DND-41 (cell line): Measurements from ENCODE around the gene KLF4.

Source experiments
- ATAC-seq: fragments of 200-7000 bp; cut with Tn5 transposase; 3 replicates; pipeline ENCODE4 v1.9.1; 2021; ENCODE audit warnings: low read depth; ENCODE audit not compliant: insufficient read depth
- DNase-seq: peaks from one replicate; pipeline ENCODE4 v3.0.0-alpha.2; 2020
- H2AFZ ChIP-seq: 2 replicates; pipeline ENCODE4 v1.6.0; 2012; ENCODE audit warnings: low read depth, low read length
- H3K27ac ChIP-seq: 2 replicates; pipeline ENCODE4 v1.5.1; 2012; ENCODE audit warnings: low read length, inconsistent platforms
- H3K27me3 ChIP-seq: fragments of 200-600 bp; sonication (generic); 2 replicates; pipeline ENCODE4 v1.6.0; 2012; ENCODE audit warnings: low read length, mild to moderate bottlenecking, inconsistent platforms; ENCODE audit not compliant: insufficient read depth, poor library complexity
- H3K36me3 ChIP-seq: 2 replicates; pipeline ENCODE4 v1.5.1; 2012; ENCODE audit warnings: low read length, inconsistent platforms; ENCODE audit not compliant: insufficient read depth
- H3K4me1 ChIP-seq: 2 replicates; pipeline ENCODE4 v1.5.1; 2012; ENCODE audit warnings: mild to moderate bottlenecking, low read length; ENCODE audit not compliant: insufficient read depth
- H3K4me2 ChIP-seq: 2 replicates; pipeline ENCODE4 v1.6.0; 2012; ENCODE audit warnings: mild to moderate bottlenecking, moderate library complexity, low read length, inconsistent platforms; ENCODE audit not compliant: insufficient read depth
- H3K4me3 ChIP-seq, 2 experiments: fragments of 200-600 bp in 1 of 2; shearing (Covaris generic) in 1 of 2; 2 replicates each; pipeline ENCODE4 v1.5.1; 2012 to 2016; ENCODE audit warnings: inconsistent platforms in 2 of 2, low read length in 2 of 2, mild to moderate bottlenecking in 2 of 2, low read depth in 1 of 2, moderate library complexity in 1 of 2
- H3K79me2 ChIP-seq: 2 replicates; pipeline ENCODE4 v1.6.0; 2012; ENCODE audit warnings: low read length, inconsistent platforms; ENCODE audit not compliant: insufficient read depth
- H3K9ac ChIP-seq: 2 replicates; pipeline ENCODE4 v1.6.0; 2012; ENCODE audit warnings: low read depth, mild to moderate bottlenecking, inconsistent platforms, low read length, moderate library complexity
- H3K9me3 ChIP-seq: 2 replicates; pipeline ENCODE4 v1.5.1; 2012; ENCODE audit warnings: low read length, moderate library complexity, mild to moderate bottlenecking, inconsistent platforms; ENCODE audit not compliant: insufficient read depth, severe bottlenecking
- H4K20me1 ChIP-seq: 2 replicates; pipeline ENCODE4 v1.6.0; 2012; ENCODE audit warnings: low read length; ENCODE audit not compliant: insufficient read depth
- EZH2 ChIP-seq: IDR thresholded peaks from 3 replicates; pipeline ENCODE4 v1.6.1; 2012; ENCODE audit warnings: borderline replicate concordance, low read depth, mild to moderate bottlenecking, moderate library complexity, low read length, inconsistent platforms; ENCODE audit not compliant: severe bottlenecking
- TF ChIP-seq, protein P1 (sequence below): IDR thresholded peaks from 2 replicates; pipeline ENCODE4 v1.5.1; 2012; ENCODE audit warnings: borderline replicate concordance, low read length, moderate library complexity, mild to moderate bottlenecking; ENCODE audit not compliant: poor library complexity, severe bottlenecking; ENCODE audit errors: extremely low read depth

KLF4 gene

GRCh38 chr9:107480386-107480789 is 9.2 kb downstream of the KLF4 start:
- no peak overlapping the region for H2AFZ ChIP-seq
- no peak overlapping the region for H3K9ac ChIP-seq
- no peak for DNase-seq

DNA sequence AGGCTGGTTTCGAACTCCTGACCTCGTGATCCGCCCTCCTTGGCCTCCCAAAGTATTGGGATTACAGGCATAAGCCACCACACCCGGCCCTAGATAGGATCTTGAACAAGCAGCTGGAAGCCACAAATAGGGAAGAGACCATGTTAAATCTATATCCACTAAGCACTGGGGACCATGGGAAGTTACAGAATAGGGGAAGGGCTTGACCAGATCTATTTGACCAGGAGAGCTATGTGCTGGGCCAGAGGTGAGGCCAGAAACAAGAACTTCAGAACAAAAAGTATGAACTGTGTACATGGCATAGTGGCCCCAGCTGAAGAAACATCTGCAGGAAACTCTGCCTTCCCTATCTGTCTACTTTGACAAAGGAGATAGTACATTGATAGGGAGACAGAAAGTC is 10.8 kb downstream of the KLF4 start:
- Histone ChIP-seq H3K27me3 (no peaks in the 10 kb centered on the region), H3K79me2 (no peaks in the 10 kb centered on the region), H4K20me1 (no peaks in the 10 kb centered on the region), H3K27ac (no peak overlapping the region), H3K9me3 (no peaks in the 10 kb centered on the region), H2AFZ (no peak overlapping the region), H3K4me1 (no peaks in the 10 kb centered on the region), H3K9ac (no peak overlapping the region), H3K4me2 (no peak overlapping the region), H3K4me3 (no peak overlapping the region), H3K36me3 (no peaks in the 10 kb centered on the region)
- ATAC-seq (no peak), DNase-seq (no peak)
- TF ChIP-seq EZH2 = no peak
- TF ChIP-seq, protein P1, sequence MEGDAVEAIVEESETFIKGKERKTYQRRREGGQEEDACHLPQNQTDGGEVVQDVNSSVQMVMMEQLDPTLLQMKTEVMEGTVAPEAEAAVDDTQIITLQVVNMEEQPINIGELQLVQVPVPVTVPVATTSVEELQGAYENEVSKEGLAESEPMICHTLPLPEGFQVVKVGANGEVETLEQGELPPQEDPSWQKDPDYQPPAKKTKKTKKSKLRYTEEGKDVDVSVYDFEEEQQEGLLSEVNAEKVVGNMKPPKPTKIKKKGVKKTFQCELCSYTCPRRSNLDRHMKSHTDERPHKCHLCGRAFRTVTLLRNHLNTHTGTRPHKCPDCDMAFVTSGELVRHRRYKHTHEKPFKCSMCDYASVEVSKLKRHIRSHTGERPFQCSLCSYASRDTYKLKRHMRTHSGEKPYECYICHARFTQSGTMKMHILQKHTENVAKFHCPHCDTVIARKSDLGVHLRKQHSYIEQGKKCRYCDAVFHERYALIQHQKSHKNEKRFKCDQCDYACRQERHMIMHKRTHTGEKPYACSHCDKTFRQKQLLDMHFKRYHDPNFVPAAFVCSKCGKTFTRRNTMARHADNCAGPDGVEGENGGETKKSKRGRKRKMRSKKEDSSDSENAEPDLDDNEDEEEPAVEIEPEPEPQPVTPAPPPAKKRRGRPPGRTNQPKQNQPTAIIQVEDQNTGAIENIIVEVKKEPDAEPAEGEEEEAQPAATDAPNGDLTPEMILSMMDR = no peak

More at GRCh38 chr9:107480386-107480789, 9.2 kb downstream of the KLF4 start:
- H3K4me3 ChIP-seq = no peak overlapping the region
- no peak for TF ChIP-seq EZH2
- TF ChIP-seq, protein P1 = no peak
- no peaks in the 10 kb centered on the region for H3K27me3 ChIP-seq
- H3K4me1 ChIP-seq = no peaks in the 10 kb centered on the region
- no peak for ATAC-seq
- no peaks in the 10 kb centered on the region for H4K20me1 ChIP-seq
- H3K36me3 ChIP-seq = no peaks in the 10 kb centered on the region
- H3K27ac ChIP-seq = no peak overlapping the region
- no peak overlapping the region for H3K4me2 ChIP-seq
- no peaks in the 10 kb centered on the region for H3K79me2 ChIP-seq
- H3K9me3 ChIP-seq = no peaks in the 10 kb centered on the region

- Histone ChIP-seq H3K36me3 (no peaks in the 10 kb centered on the region), H3K9me3 (no peaks in the 10 kb centered on the region), H2AFZ (no peak overlapping the region), H3K4me1 (no peaks in the 10 kb centered on the region), H3K27me3 (no peaks in the 10 kb centered on the region), H3K79me2 (no peaks in the 10 kb centered on the region), H3K27ac (no peak overlapping the region), H4K20me1 (no peaks in the 10 kb centered on the region), H3K4me3 (no peak overlapping the region), H3K4me2 (no peak overlapping the region), H3K9ac (no peak overlapping the region)
- no peak for DNase-seq
- ATAC-seq = no peak
- TF ChIP-seq, protein P1 = no peak
- TF ChIP-seq EZH2 = no peak
Measured at GRCh38 chr9:107474124-107474523, 15.4 kb downstream of the KLF4 start.
